ENCODE results near the gene AP1S3. TPM values are rescaled to one million over a fixed set of nuclear protein-coding genes. Genes with fewer than 3 reads are reported as not detected.

The AP1S3 gene
- polyA plus RNA-seq, 3 donors, result 12.0 to 17.7 (median 12.3) TPM

GRCh38 chr2:223737207-223737606, 100.2 kb downstream of the AP1S3 start:
- DNase-seq (ENCODE audit: extremely low read depth in 1 of 11, low read depth in 9 of 11, low spot score in 4 of 11), result no peak

- DNase-seq (ENCODE audit: extremely low read depth in 1 of 11, low read depth in 9 of 11, low spot score in 4 of 11), result no peak
Observed at GRCh38 chr2:223736488-223736887, 100.9 kb downstream of the AP1S3 start.

- no peak for DNase-seq (ENCODE audit: extremely low read depth in 1 of 11, low read depth in 9 of 11, low spot score in 4 of 11)
Observed at GRCh38 chr2:223735659-223736244, 101.6 kb downstream of the AP1S3 start.

- DNase-seq (ENCODE audit: extremely low read depth in 1 of 11, low read depth in 9 of 11, low spot score in 4 of 11), result no peak
Observed at GRCh38 chr2:223735035-223735640, 102.2 kb downstream of the AP1S3 start.

GRCh38 chr2:223734346-223734745, 103.0 kb downstream of the AP1S3 start:
- no peak for DNase-seq (ENCODE audit: extremely low read depth in 1 of 11, low read depth in 9 of 11, low spot score in 4 of 11)

GRCh38 chr2:223732346-223732745, 105.0 kb downstream of the AP1S3 start:
- DNase-seq (ENCODE audit: extremely low read depth in 1 of 11, low read depth in 9 of 11, low spot score in 4 of 11), result no peak

GRCh38 chr2:223731503-223731902, 105.9 kb downstream of the AP1S3 start:
- no peak for DNase-seq (ENCODE audit: extremely low read depth in 1 of 11, low read depth in 9 of 11, low spot score in 4 of 11)

- no peak for DNase-seq (ENCODE audit: extremely low read depth in 1 of 11, low read depth in 9 of 11, low spot score in 4 of 11)
Observed at GRCh38 chr2:223729781-223730180, 107.6 kb downstream of the AP1S3 start.

- peak in 3 of 11 donors; percentile 29 to 57 (median 44) for DNase-seq (ENCODE audit: extremely low read depth in 1 of 11, low read depth in 9 of 11, low spot score in 4 of 11)
Observed at GRCh38 chr2:223727562-223727961, 109.8 kb downstream of the AP1S3 start.

GRCh38 chr2:223725986-223726970, 111.1 kb downstream of the AP1S3 start:
- DNase-seq (ENCODE audit: extremely low read depth in 1 of 11, low read depth in 9 of 11, low spot score in 4 of 11), result no peak

GRCh38 chr2:223725494-223725893, 111.9 kb downstream of the AP1S3 start:
- DNase-seq (ENCODE audit: extremely low read depth in 1 of 11, low read depth in 9 of 11, low spot score in 4 of 11), result peak; percentile 55 to 88 (median 75)

GRCh38 chr2:223724861-223725260, 112.5 kb downstream of the AP1S3 start:
- DNase-seq (ENCODE audit: extremely low read depth in 1 of 11, low read depth in 9 of 11, low spot score in 4 of 11), result no peak

GRCh38 chr2:223723954-223724411, 113.4 kb downstream of the AP1S3 start:
- peak in 1 of 11 donors; percentile 23 for DNase-seq (ENCODE audit: extremely low read depth in 1 of 11, low read depth in 9 of 11, low spot score in 4 of 11)

- no peak for DNase-seq (ENCODE audit: extremely low read depth in 1 of 11, low read depth in 9 of 11, low spot score in 4 of 11)
Observed at GRCh38 chr2:223722226-223722625, 115.2 kb downstream of the AP1S3 start.

GRCh38 chr2:223721746-223722145, 115.6 kb downstream of the AP1S3 start:
- no peak for DNase-seq (ENCODE audit: extremely low read depth in 1 of 11, low read depth in 9 of 11, low spot score in 4 of 11)

GRCh38 chr2:223720367-223720766, 117.0 kb downstream of the AP1S3 start:
- DNase-seq (ENCODE audit: extremely low read depth in 1 of 11, low read depth in 9 of 11, low spot score in 4 of 11), result no peak

- DNase-seq (ENCODE audit: extremely low read depth in 1 of 11, low read depth in 9 of 11, low spot score in 4 of 11), result no peak
Observed at GRCh38 chr2:223712642-223713041, 124.7 kb downstream of the AP1S3 start.

- no peak for DNase-seq (ENCODE audit: extremely low read depth in 1 of 11, low read depth in 9 of 11, low spot score in 4 of 11)
Observed at GRCh38 chr2:223711596-223712326, 125.6 kb downstream of the AP1S3 start.

Data from renal cortex interstitium (tissue), 11 donors.